Activated CD4-positive, alpha-beta T cell treated with anti-CD3 and anti-CD28 coated beads, Interleukin-2, amount 50 U/mL, for 24 hours (primary cell): ENCODE results near the gene GNAT2.

Experiments
- DNase-seq, 2 donors: peaks; one replicate each; pipeline ENCODE4 v3.0.0-alpha.2; 2020; ENCODE audit warnings: low read depth in 1 of 2, low spot score in 1 of 2

GNAT2 gene

GRCh38 chr1:109642626-109643025 lies 23.2 kb upstream of the GNAT2 start:
- DNase-seq, result no peak

- no peak for DNase-seq
Observed at GRCh38 chr1:109641861-109642260, 22.4 kb upstream of the GNAT2 start.

GRCh38 chr1:109641078-109641740 lies 21.8 kb upstream of the GNAT2 start:
- no peak for DNase-seq

- peak; percentile 88 to 89 for DNase-seq
Observed at GRCh38 chr1:109640285-109640865, 21.0 kb upstream of the GNAT2 start.

GRCh38 chr1:109639841-109640184 lies 20.4 kb upstream of the GNAT2 start:
- DNase-seq, result no peak

GRCh38 chr1:109639063-109639840 lies 19.8 kb upstream of the GNAT2 start:
- DNase-seq, result no peak

- DNase-seq, result no peak
Observed at GRCh38 chr1:109637446-109637845, 18.0 kb upstream of the GNAT2 start.

GRCh38 chr1:109636201-109636952 lies 17.0 kb upstream of the GNAT2 start:
- DNase-seq, result no peak

GRCh38 chr1:109635862-109636200 lies 16.4 kb upstream of the GNAT2 start:
- DNase-seq, result no peak

GRCh38 chr1:109634771-109635750 lies 15.6 kb upstream of the GNAT2 start:
- no peak for DNase-seq

GRCh38 chr1:109634292-109634691 lies 14.9 kb upstream of the GNAT2 start:
- no peak for DNase-seq

- DNase-seq, result no peak
Observed at GRCh38 chr1:109632671-109633346, 13.4 kb upstream of the GNAT2 start.

- no peak for DNase-seq
Observed at GRCh38 chr1:109631513-109632505, 12.4 kb upstream of the GNAT2 start.

GRCh38 chr1:109630898-109631512 lies 11.6 kb upstream of the GNAT2 start:
- DNase-seq, result no peak

- DNase-seq, result no peak
Observed at GRCh38 chr1:109630081-109630897, 10.9 kb upstream of the GNAT2 start.

- no peak for DNase-seq
Observed at GRCh38 chr1:109629372-109630030, 10.1 kb upstream of the GNAT2 start.
